ENCODE results near the gene TMEM244.
"Not testable (repeated sequence)": the region's sequence is repeated elsewhere in the genome, so short reads cannot be mapped to it uniquely, and the experiment has no call there.

TMEM244 gene

DNA sequence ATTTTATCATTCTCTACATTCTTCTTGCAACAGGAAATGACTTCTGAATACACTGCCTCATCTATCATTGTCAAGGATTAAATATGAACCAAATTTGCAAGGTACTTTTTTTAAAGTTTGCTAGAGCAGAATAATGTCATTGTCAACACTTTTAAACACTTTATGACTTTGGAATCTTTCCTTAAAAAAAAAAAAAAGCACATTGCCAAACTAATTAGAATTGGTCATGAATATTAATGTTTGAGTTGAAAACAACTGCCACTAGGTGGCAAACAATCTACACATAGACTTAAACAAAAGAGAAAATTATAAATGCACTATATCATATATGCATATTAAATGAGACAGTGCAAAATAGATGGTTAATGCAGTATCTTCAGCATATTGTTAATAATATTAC, 32.5 kb upstream of the TMEM244 start:
- TF ChIP-seq PAX5 (IDR thresholded peaks at IDR 0.05; ENCODE audit: insufficient read depth, low read length, severe bottlenecking) (no peak), POLR2A (IDR thresholded peaks at IDR 0.05; ENCODE audit: low read depth, low read length) (no peak), SPI1 (IDR thresholded peaks at IDR 0.05; ENCODE audit: low read depth, low read length) (no peak), TAF1 (IDR thresholded peaks at IDR 0.05; ENCODE audit: low read depth, low read length) (no peak), POU2F2 (IDR thresholded peaks at IDR 0.05; ENCODE audit: low read depth, low read length) (no peak), POLR2AphosphoS5 (IDR thresholded peaks at IDR 0.05; ENCODE audit: low read depth, low read length) (no peak)
- no peak for FAIRE-seq

DNA sequence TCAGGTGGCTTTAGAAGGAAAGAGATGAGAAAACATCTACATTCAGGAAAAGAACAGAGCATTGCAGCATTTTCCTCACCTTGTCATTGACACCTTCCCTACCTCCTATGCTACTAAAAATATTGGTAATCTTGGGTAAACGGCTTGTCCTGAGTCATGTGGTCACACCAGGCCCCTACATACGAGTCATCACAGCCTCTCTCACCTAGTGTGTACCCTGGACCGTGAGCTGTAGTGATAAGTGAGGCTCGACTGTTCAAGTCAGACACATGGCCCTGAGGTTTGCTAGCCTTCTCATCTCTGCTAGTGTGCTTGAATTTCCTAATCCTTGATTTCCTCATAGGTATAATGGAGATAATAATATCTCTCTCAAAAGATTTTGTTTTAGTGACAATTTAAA, 29.6 kb upstream of the TMEM244 start:
- FAIRE-seq (no peak), DNase-seq (ENCODE audit: insufficient read length, low spot score) (no peak)
- TF ChIP-seq POLR2AphosphoS5 (IDR thresholded peaks at IDR 0.05; ENCODE audit: low read depth, low read length) (no peak), PAX5 (IDR thresholded peaks at IDR 0.05; ENCODE audit: insufficient read depth, low read length, severe bottlenecking) (no peak), POU2F2 (IDR thresholded peaks at IDR 0.05; ENCODE audit: low read depth, low read length) (no peak), SPI1 (IDR thresholded peaks at IDR 0.05; ENCODE audit: low read depth, low read length) (no peak), POLR2A (IDR thresholded peaks at IDR 0.05; ENCODE audit: low read depth, low read length) (no peak), TAF1 (IDR thresholded peaks at IDR 0.05; ENCODE audit: low read depth, low read length) (no peak)

More for the DNA sequence above, 32.5 kb upstream of the TMEM244 start:
- DNase-seq (ENCODE audit: insufficient read length, low spot score), result no peak

DNA sequence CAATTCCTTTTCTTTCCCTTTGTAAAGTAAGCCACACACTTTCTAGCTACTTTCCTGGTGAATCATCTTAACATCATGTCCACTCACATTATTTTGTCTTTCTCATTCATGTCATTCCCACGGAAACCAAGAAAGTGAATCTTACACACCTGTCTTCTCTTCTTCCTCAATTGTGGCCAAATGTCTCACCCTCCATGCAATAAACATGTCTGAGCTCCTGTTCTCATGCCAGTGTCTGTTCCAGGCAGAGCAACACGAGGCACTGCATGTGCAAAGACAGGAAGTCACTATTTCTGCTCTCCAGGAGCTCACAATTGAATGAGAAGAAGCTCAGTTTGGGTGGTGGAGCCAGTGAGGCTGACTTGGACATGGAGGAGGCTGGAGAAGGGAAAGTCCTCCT, 29.0 kb upstream of the TMEM244 start:
- TF ChIP-seq POLR2AphosphoS5 (IDR thresholded peaks at IDR 0.05; ENCODE audit: low read depth, low read length) (no peak), TAF1 (IDR thresholded peaks at IDR 0.05; ENCODE audit: low read depth, low read length) (no peak), POU2F2 (IDR thresholded peaks at IDR 0.05; ENCODE audit: low read depth, low read length) (no peak), PAX5 (IDR thresholded peaks at IDR 0.05; ENCODE audit: insufficient read depth, low read length, severe bottlenecking) (no peak), SPI1 (IDR thresholded peaks at IDR 0.05; ENCODE audit: low read depth, low read length) (no peak), POLR2A (IDR thresholded peaks at IDR 0.05; ENCODE audit: low read depth, low read length) (no peak)
- FAIRE-seq, result no peak
- no peak for DNase-seq (ENCODE audit: insufficient read length, low spot score)

DNA sequence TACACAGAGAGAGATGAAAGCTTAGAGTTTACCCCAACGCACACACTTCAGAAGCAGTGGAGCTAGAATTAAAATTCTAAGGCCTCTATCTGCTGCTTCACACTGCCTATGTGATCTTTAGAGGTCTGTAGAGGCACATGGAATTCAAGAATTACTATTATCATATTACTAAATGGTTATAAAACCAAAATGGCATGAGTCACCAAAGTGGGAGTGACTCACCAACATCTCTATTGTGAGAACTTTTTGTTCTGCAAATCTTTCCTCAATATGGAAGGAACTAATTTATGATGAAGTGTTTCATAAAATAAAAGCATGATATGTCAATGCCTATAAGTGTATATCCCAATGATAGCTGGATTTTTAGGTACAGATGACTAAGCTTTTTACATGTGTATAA, 28.5 kb upstream of the TMEM244 start:
- FAIRE-seq, result no peak
- DNase-seq (ENCODE audit: insufficient read length, low spot score), result no peak
- no peak for TF ChIP-seq POLR2AphosphoS5 (IDR thresholded peaks at IDR 0.05; ENCODE audit: low read depth, low read length)
- TF ChIP-seq SPI1 (IDR thresholded peaks at IDR 0.05; ENCODE audit: low read depth, low read length), result no peak
- no peak for TF ChIP-seq PAX5 (IDR thresholded peaks at IDR 0.05; ENCODE audit: insufficient read depth, low read length, severe bottlenecking)
- TF ChIP-seq TAF1 (IDR thresholded peaks at IDR 0.05; ENCODE audit: low read depth, low read length), result no peak

DNA sequence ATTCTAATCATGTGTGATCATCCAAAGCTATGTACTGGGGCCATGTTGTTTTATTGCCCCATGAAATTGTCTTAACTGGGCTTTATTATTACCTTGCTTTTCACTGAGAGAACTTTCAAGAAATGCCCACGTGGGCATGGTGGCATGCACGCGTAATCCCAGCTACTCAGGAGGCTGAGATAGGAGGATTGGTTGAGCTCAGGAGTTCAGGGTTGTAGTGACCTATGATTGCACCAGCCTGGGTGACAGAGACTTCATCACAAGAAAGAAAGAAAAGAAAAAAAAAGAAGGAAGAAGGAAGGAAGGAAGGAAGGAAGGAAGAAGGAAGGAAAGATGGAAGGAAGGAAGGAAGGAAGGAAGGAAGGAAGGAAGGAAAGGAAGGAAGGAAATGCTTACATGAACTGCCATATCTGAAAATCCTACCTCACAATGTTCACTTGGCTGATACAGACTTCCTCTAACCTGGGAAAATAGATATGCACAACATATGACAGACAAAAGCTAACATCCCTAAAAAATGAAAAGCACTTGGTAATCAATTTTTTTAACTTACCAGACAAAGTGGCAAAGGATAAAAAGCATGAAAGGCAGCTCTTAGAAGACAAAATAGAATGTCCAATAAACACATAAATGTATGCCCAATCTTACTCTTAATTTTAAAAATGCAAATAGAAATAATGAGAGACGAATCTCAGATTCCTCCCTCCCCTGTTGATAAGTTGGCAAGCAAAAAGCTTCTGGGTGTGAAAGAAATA, 25.5 kb upstream of the TMEM244 start:
- FAIRE-seq, result no peak

DNA sequence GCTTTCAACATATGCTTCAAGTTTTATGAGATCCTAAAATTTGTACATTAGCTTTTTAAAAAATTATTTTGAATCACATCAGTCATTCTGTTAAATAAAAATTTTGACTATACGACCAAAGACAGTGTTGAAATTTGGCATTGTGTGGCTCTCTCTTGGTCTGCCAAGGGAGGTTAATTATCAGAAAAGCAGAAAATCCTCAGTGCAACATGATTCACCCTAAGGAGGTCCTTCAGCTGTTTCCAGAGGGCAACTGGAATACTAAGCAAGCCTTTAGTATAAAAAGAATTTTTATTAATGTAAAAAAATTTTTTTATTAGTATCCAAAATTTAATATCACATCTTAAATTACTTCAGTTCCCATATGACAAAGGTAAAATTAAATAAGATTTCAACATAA, 23.1 kb upstream of the TMEM244 start:
- TF ChIP-seq TAF1 (IDR thresholded peaks at IDR 0.05; ENCODE audit: low read depth, low read length) (no peak), POLR2A (IDR thresholded peaks at IDR 0.05; ENCODE audit: low read depth, low read length) (no peak), POU2F2 (IDR thresholded peaks at IDR 0.05; ENCODE audit: low read depth, low read length) (no peak), POLR2AphosphoS5 (IDR thresholded peaks at IDR 0.05; ENCODE audit: low read depth, low read length) (no peak), SPI1 (IDR thresholded peaks at IDR 0.05; ENCODE audit: low read depth, low read length) (no peak), PAX5 (IDR thresholded peaks at IDR 0.05; ENCODE audit: insufficient read depth, low read length, severe bottlenecking) (no peak)
- DNase-seq (ENCODE audit: insufficient read length, low spot score), result no peak
- FAIRE-seq, result no peak

More for the DNA sequence above, 25.5 kb upstream of the TMEM244 start:
- TF ChIP-seq POU2F2 (IDR thresholded peaks at IDR 0.05; ENCODE audit: low read depth, low read length) (no peak), SPI1 (IDR thresholded peaks at IDR 0.05; ENCODE audit: low read depth, low read length) (no peak), PAX5 (IDR thresholded peaks at IDR 0.05; ENCODE audit: insufficient read depth, low read length, severe bottlenecking) (no peak), POLR2AphosphoS5 (IDR thresholded peaks at IDR 0.05; ENCODE audit: low read depth, low read length) (no peak), TAF1 (IDR thresholded peaks at IDR 0.05; ENCODE audit: low read depth, low read length) (no peak), POLR2A (IDR thresholded peaks at IDR 0.05; ENCODE audit: low read depth, low read length) (no peak)
- no peak for DNase-seq (ENCODE audit: insufficient read length, low spot score)

DNA sequence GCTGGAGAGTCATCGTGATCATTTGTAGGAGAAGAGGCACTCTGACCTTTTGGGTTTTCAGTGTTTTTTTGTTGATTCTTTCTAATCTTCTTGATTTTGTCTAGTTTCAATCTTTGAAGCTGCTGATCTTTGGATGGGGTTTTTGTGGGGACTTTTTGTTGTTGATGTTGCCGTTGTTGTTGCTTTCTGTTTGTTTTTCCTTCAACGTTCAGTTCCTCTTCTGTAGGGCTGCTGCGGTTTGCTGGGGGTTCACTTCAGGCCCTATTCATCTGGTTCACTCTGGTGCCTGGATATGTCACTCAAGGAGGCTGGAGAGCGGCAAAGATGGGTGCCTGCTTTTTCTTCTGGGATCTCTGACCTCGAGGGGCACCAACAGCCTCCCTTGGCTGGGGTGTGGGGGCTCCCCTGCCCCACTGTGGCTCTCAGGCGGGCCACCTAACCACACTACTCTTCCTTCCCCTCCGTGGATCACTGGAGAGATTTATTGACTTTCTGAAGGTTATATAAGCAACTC, 21.5 kb upstream of the TMEM244 start:
- DNase-seq (ENCODE audit: insufficient read length, low spot score) (no peak), FAIRE-seq (peak; percentile 96)
- TF ChIP-seq PAX5 (IDR thresholded peaks at IDR 0.05; ENCODE audit: insufficient read depth, low read length, severe bottlenecking) (no peak), TAF1 (IDR thresholded peaks at IDR 0.05; ENCODE audit: low read depth, low read length) (no peak), POU2F2 (IDR thresholded peaks at IDR 0.05; ENCODE audit: low read depth, low read length) (no peak; the same call in 1 of the 2 replicates), POLR2AphosphoS5 (IDR thresholded peaks at IDR 0.05; ENCODE audit: low read depth, low read length) (no peak), SPI1 (IDR thresholded peaks at IDR 0.05; ENCODE audit: low read depth, low read length) (peak; percentile 95), POLR2A (IDR thresholded peaks at IDR 0.05; ENCODE audit: low read depth, low read length) (no peak)

DNA sequence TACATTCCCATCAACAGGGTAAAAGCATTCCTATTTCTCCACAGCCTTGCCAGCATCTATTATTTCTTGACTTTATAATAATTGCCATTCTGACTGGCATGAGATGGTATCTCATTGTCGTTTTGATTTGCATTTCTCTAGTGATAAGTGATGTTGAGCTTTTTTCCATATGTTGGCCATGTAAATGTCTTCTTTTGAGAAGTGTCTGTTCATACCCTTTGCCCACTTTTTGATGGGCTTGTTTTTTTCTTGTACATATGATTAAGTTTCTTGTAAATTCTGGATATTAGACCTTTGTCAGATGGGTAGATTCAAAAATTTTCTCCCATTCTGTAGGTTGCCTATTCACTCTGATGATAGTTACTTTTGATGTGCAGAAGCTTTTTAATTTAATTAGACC, 16.8 kb upstream of the TMEM244 start:
- DNase-seq (ENCODE audit: insufficient read length, low spot score); FAIRE-seq: not testable (repeated sequence)

DNA sequence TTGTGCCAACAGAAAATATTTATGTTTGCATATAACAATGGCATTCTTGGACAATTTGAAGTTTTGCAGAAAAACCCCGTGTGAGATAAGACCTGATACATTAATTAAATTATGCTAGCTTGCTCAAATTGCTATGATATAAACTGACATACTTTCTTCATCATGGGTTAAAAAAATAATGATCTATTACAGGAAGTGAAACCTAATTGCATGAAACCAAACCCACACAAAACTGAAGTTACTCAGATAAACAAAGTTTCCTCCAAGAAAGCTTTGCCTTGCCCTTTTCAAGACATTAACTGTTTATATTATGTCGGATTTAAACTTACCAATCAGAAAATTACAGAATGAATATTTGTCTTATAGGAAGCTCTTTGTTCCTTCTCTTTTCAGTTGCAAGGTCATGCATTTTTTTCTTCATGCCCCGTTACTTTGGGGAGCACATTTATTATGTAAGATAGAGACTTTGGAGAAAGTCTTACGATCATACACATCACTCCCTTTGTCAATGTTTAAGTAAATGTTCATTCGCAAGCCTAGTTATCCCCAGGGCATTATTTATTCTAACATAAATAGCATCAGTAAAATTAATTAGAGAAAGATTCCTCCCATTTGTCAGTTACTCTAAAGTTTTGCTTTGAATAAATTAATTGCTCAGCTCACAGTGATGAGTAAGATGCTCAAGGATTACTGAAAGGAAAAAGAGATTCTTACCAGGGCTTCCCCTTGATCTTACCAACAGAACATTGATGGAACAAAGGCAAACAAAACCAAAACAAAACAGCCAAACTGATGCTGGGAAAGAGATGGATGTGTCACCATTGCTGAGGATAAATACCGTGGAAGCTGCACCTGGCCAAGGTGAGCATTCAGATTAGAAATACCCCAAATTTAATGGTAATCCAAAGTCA, 14.8 kb upstream of the TMEM244 start:
- DNase-seq (ENCODE audit: insufficient read length, low spot score) (no peak), FAIRE-seq (no peak)
- no peak for TF ChIP-seq TAF1 (IDR thresholded peaks at IDR 0.05; ENCODE audit: low read depth, low read length)
- TF ChIP-seq SPI1 (IDR thresholded peaks at IDR 0.05; ENCODE audit: low read depth, low read length), result peak; percentile 96
